Glomerular visceral epithelial cell (primary cell): ENCODE measurements around the gene HCST.
"Not testable (repeated sequence)": the region's sequence is repeated elsewhere in the genome, so short reads cannot be mapped to it uniquely, and the experiment has no call there.

ENCODE experiments used
- DNase-seq: peaks from one replicate; pipeline ENCODE4 v3.0.0-alpha.2; 2016; ENCODE audit errors: extremely low spot score

Gene HCST

GRCh38 chr19:35879770-35880317 is 22.5 kb upstream of the HCST start:
- peak; percentile 91 for DNase-seq

GRCh38 chr19:35882114-35882832 is 20.1 kb upstream of the HCST start:
- peak; percentile 78 for DNase-seq

GRCh38 chr19:35883882-35884281 is 18.4 kb upstream of the HCST start:
- no peak for DNase-seq

- DNase-seq = no peak
Observed at GRCh38 chr19:35885225-35885738, 17.0 kb upstream of the HCST start.

- DNase-seq = no peak
Observed at GRCh38 chr19:35885904-35886303, 16.4 kb upstream of the HCST start.

- DNase-seq = no peak
Observed at GRCh38 chr19:35887197-35887596, 15.1 kb upstream of the HCST start.

- no peak for DNase-seq
Observed at GRCh38 chr19:35888398-35888797, 13.9 kb upstream of the HCST start.

GRCh38 chr19:35889370-35890112 is 12.8 kb upstream of the HCST start:
- no peak for DNase-seq

- no peak for DNase-seq
Observed at GRCh38 chr19:35890113-35890650, 12.1 kb upstream of the HCST start.

GRCh38 chr19:35891819-35892218 is 10.5 kb upstream of the HCST start:
- DNase-seq = not testable (repeated sequence)

GRCh38 chr19:35894342-35894741 is 8.0 kb upstream of the HCST start:
- DNase-seq = no peak

- no peak for DNase-seq
Observed at GRCh38 chr19:35895911-35896642, 6.3 kb upstream of the HCST start.

GRCh38 chr19:35896643-35897040 is 5.7 kb upstream of the HCST start:
- no peak for DNase-seq

GRCh38 chr19:35897706-35898451 is 4.5 kb upstream of the HCST start:
- DNase-seq = no peak

- DNase-seq = no peak
Observed at GRCh38 chr19:35898499-35898809, 3.9 kb upstream of the HCST start.

- DNase-seq = peak; percentile 91
Observed at GRCh38 chr19:35899547-35900214, 2.6 kb upstream of the HCST start.

GRCh38 chr19:35901055-35901644 is 1.2 kb upstream of the HCST start:
- peak; percentile 36 for DNase-seq

GRCh38 chr19:35902870-35903475 is 644 bp downstream of the HCST start:
- no peak for DNase-seq

- peak; percentile 86 for DNase-seq
Observed at GRCh38 chr19:35903550-35904179, 1.3 kb downstream of the HCST start.
